GM04504 (cell line): ENCODE results near the gene ORC1.

Source experiments
- DNase-seq: peaks from one replicate; pipeline ENCODE4 v3.0.0-alpha.2; 2012; ENCODE audit warnings: low read depth

Gene ORC1

DNA sequence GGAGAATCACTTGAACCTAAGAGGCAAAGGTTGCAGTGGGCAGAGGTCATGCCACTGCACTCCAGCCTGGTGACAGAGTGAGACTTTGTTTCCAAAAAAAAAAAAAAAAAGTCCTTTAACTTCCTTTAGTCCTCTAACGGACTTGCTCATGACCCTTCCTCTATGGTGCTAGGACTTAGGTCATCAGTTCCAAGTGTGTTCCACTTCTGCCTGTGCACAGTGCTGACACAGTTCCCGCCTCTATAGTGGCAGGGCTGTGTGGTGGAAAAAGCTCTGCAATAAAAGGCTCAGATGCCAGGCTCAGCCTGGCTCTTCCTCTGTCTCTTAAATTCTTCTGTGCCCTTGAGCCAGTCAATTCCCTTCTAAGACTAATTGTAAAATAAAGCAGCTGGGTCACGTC, 60.2 kb downstream of the ORC1 start:
- DNase-seq = no peak

DNA sequence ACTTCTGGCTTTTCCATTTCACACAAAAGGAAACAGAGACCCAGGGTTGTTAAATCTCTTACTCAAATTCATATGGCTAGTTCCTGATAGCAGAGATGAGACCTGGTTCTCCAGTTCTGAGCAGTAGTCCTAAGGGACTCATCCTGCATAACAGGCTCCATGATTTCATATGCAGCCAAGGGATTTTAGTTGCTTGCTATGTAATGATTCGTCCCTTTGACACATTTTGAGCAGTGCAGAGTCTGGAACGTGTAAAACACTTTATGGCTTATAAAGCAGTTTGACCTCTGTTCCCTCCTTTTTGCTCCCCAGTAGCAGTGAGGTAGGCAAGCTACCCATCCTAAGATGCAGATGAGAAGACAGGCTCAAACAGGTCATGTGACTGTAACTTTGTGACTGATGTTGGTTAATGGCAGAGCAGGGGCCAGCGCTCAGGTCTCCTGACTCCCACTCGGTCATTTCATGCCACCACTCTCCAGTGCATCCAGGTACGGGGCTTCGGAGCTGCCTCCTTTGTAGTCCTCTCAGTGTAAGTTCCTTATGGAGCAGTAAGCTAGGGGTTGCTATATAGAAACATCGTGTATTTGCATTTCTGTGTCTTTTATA, 62.5 kb downstream of the ORC1 start:
- DNase-seq = no peak

DNA sequence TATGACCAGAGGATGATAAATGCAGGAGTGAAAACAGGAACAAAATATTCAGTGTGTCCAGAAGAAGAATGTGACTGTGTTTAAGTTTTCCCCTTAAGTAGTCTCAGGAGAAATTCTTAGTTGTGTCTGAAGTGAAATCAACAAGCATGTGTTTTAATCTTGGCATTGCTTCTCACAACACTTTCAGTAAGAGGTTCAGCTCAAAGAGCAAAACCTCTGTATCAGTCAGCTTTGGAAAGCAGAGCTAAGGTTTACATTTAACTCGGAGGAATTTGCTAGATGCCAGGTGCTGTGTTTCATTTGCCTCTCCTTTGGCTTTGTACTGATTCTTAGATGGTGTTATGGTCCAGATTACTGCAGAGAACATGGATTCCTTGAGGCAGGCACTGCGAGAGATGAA, 66.8 kb downstream of the ORC1 start:
- DNase-seq = no peak

DNA sequence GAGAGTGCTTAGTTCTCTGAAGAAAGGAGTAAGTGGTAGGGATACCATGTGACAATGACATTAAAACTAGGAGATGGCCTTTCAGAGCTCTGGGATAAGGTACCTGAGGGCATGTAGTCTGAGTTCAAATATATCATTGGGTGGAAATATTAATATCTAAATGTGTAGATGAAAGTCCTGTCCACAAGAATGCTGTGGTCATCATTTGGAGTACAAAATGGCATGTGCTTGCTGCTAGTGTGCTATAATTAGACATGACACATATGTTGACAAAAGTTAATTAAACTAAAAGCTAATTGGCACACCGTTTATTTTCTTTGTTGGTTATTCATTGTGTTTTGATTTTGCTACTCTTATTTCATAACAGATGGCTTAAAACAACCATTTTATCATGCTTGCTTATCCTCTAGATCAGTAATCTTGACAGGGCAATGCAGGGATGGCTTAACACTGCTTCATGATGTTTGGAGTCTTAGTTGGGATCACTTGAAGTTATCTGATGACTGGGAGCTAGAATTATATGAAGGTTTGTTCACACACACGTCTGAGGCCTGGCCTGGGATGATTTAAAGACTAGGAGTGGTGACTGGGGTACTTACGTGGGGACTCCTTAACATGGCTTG, 69.2 kb downstream of the ORC1 start:
- no peak for DNase-seq

DNA sequence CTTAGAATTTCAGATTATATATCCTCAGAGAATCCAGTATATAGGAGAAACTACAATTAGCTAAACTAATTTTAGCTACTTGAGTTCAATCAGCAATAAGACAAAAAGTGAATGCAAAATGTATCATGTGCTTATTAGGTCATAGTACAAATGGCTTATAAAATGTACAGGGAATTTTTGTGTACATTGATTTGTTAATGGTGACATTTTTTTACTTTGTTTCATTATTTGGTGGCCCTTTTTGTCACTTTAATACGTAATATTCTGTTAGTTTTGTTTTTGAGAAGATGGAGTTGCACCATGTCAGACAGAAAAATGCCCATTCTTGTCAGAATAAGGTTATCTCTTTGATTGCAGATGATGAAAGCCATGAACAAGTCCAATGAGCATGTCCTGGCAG, 71.8 kb downstream of the ORC1 start:
- no peak for DNase-seq

DNA sequence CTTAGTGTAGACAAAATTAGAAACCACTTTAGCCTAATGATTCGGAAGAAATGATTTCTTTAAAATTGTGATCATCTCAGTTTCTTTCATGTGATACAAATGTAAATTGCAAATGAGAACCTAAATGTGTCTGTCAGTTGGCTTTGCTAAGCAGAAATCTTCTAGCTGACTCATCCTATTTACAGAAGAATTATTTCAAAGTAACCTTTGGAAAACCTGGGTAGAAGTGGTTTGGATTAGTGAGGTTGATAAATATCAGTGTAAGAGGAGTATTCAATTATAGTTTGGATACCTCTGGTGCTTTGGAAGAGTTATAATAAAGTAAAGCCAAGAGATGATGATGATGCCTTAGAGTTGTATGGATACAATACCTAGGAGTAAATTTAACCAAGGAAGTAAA, 75.6 kb downstream of the ORC1 start:
- no peak for DNase-seq

DNA sequence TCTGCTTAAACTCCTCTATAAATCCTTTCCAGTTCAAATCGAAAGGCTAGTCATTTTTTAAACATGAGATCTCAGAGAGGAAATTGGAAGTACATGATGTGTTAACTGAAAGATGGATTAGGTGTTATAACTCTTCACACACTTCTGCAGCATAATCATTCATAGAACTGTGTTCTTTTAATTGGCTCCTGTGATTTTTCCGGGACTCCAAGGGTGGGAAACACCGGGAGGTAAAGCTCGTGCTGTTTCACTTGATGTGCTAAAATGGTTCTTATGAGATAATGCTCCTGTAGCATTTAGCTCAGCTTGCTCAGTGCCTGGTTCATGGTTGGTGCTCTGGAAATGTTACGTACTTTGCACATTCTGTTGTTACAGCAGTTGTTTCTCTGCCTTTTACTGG, 78.4 kb downstream of the ORC1 start:
- DNase-seq = no peak

DNA sequence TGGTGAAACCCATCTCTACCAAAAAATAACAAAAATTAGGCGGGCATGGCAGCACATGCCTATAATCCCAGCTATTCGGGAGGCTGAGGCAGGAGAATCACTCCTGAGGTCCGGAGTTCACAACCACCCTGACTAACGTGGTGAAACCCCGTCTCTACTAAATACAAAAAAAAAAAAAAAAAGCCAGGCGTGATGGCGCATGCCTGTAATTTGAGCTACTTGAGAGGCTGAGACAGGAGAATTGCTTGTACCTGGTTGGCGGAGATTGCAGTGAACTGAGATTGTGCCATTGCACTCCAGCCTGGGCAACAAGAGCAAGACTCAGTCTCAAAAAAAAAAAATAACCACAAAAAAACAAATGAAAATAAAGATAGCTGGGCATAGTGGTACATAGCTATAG, 80.5 kb downstream of the ORC1 start:
- no peak for DNase-seq
